Middle frontal gyrus (tissue), 1 donor: ENCODE results near the gene ICOS.

ENCODE experiments used
- DNase-seq: peaks from one replicate; pipeline ENCODE4 v3.0.0-alpha.2; 2015; ENCODE audit warnings: low spot score; ENCODE audit errors: extremely low spot score

ICOS gene

DNA sequence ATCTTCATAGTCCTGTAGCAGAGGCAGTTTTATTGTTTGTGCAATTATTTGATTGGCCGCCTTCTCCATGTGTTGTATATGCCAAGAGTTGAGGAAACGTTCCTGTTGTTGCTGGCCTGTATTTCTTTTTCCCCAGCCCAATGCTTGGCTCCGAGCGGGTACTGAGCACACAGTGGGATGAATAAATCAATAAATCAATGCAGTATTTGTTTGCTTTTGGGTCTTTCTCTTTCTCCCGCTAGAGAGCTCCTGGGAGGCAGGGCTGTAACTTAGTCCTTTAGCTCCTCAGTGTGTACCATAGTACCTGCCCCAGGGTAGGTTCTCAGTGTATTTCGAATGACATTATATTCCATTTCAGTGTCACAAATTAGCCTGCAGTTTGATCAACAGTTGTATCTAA is 71.8 kb downstream of the ICOS start:
- no peak for DNase-seq

GRCh38 chr2:204010628-204011560 is 74.3 kb downstream of the ICOS start:
- no peak for DNase-seq
